HG02852 (cell line): Measurements from ENCODE around the gene GPSM1.

Experiments used
- ATAC-seq: cut with Tn5 transposase; IDR thresholded peaks from one replicate; pipeline ENCODE4 v1.9.1; 2021; ENCODE audit warnings: mild to moderate bottlenecking, moderate library complexity; ENCODE audit not compliant: unreplicated experiment

GPSM1 gene

DNA sequence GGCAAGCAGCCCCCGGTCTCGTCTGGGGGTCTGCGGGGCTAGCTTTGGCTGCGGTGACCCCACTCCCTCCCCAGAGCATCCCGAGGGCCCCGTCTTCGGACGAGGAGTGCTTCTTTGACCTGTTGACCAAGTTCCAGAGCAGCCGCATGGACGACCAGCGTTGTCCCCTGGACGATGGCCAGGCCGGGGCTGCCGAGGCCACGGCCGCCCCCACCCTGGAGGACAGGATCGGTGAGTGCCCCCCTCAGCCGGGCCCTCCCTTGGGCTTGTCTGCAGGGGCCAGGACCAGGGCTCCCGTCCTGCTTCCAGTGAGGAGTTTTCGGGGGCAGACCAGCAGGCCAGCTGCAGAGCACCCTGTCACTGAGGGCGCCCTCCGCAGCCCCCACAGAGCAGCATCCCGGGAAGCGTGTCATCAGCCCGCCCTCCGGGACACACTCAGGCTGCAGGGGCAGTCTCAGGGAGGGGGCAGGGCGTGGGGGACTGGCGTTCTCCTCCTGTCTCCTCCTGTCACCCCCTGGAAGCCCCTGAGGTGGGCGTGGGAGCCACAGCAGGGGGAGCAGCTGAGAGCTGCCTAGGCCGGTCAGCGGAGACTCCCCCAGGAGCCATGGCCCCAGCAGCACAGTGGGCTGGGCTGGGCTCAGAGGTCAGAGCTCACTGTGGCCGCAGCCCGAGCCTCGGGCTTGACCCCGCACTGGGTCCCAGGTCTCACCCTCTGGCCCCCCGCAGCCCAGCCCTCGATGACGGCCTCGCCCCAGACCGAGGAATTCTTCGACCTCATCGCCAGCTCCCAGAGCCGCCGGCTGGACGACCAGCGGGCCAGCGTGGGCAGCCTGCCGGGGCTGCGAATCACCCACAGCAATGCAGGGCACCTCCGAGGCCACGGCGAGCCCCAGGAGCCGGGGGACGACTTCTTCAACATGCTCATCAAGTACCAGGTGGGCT is 28.5 kb downstream of the GPSM1 start:
- no peak for ATAC-seq

DNA sequence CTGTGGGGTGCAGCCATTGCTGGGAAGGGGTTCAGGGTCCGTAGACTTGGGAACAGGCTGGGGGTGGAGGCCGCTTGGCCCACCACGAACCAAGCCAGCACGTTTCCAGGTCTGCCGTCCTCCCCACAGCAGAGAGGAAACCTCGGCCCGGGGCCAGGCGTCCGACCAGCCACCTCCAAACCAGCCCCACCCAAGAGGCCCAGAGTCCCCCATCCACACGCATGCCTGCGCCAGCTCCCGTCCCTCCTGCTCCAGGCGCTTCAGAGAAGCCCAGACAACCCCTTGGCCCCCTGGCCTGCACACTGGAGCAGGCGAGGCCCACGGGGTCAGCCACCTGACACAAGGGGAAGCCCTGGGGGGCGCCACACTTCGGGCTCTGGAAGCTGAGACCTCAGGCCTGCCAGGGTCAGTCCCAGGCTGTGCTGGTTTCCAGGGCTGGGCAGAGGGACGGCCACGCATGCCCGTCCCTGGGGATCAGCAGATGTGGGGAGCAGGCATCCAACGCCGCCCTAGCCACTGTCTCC is 29.9 kb downstream of the GPSM1 start:
- no peak for ATAC-seq

DNA sequence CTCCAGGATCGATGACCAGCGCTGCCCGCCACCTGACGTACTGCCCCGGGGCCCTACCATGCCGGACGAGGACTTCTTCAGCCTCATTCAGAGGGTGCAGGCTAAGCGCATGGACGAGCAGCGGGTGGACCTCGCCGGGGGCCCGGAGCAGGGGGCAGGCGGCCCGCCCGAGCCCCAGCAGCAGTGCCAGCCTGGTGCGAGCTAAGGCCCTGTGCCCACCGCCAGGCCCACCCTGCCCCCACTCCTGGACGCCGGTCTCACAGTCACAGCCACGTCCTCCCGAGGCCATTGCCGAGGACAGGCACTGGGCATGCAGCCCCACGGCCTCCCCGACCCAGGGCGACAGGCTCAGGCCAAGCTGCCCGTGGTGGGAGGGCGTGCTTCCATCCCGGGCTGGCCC is 30.7 kb downstream of the GPSM1 start:
- ATAC-seq: no peak

DNA sequence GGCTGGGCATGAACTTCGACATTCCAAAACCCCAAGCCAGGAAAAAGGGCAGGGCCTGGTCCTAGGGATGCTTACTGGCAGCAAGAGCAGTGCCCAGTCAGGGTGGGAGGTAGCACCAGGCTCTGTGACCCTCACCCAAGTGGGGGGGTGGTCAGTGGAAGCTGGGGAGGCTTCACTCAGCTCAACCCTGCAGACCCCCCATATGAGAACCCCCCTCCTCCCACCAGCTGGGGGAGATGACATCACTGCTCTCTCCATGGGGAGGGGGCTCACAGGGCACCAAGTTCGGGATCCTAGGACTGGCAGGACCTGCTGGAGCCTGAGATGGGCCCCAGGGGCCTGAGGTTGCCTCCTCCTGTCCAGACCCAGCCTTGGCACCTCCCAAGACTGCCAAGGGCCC is 31.5 kb downstream of the GPSM1 start:
- ATAC-seq: no peak

DNA sequence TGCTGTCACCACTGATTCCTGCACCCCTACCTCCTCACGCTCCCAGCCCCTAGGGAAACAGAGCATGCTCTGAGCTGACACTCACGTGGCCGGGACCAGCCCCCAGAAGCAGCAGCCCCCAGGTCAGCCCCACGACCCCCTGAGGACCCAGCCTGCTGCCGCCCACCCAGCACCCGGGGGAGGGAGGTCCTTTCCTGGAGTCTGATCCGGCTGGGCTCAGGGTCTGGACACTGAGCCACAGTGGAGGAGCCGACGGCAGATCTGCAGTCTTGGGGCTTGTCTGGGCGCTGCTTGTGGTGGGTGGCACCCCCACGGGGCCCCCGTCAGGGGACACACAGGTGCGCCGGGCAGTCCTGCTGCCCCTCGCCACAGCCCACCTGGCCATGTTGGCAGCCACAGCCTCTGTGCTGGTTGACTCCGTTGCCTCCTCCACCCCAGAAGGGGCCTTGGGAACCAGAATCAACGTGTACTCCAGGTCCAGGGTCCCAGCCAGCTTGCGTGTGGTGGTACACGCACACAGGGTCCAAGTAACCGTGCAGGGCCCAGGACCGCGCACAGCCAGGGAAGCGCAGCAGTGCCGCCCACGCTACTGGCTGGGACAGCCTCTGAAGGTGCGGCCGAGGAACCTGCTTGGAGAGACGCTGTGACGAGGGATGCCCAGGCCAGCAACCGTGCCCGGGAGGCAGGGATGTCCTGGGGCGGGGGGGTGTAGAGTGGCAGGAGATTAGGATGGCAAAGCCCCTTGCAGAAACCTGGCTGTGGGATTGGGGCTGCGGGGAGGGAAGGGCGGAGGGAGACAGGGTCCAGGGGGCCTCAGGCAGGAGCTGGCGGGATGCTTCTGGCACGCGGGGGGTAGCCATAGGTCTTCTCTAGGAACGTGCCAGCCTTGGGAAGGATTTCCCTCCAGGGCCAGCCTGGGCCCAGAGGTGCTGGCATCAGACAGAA is 32.7 kb downstream of the GPSM1 start:
- ATAC-seq: no peak

DNA sequence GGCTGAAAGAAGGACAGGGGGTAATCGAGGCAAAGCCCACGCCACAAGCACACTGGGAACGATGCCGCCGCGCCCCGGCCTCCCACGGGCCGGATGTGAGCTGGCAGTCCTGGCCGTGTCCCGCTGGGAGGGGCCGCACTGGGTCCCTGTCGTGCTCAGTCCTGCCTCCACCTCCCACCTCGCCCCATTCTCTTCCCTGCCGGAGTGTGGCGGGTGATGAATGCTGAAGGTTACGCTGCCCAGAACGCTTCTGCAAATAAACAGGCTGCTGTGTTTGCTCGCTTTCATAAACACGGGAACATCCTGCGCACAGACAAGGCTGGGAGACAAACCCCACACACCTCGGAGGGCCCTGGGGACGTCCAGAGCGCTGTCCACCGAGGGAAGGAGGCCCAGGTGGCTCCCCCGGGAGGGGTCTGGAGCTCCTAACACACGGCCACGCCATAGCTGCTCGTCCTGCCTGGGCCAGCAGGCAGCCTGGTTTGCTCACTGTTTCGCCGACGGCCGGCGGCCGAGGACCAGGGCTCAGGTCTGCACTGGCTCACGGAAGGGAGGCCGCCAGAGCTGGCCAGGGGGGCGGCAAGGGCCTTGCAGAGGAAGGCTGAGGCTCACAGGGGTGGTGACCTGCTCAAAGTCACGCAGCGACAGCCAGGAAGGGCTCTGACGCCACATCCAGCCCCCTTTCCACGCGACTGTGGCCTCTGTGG is 33.9 kb downstream of the GPSM1 start:
- ATAC-seq: no peak

DNA sequence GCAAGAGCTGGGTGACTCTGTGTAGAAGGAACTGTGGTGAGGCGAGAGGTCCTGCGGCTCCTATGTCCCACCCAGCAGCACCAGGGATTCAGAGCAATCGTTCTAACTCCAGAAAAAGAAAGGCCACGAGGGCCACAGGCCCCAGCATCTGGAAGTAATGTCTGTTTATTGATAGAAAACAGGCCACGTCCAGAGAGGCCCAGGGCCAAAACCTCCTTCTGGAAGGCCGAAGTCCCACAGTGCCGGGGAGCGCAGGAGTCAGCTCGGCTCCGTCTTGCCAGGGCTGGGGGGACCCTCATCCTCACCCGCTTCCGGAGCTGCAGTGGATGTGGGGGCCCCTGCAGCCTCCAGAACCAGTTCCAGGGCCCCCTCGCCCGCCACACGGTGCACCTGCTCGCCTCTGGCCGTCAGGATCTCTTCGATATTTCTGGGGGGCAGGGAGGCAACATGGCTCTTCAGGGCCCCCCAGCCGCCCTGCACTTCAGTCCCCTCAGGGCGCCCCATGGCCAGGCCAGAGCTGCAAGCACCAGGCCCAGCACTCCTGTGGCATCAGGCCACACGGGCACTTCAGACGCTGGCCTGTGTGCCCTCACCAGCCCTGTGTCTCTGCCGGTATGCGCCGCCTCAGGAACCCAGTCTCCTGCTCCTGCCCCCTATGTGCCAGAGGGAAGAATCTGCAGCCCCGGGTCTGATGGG is 34.6 kb downstream of the GPSM1 start:
- ATAC-seq: no peak

DNA sequence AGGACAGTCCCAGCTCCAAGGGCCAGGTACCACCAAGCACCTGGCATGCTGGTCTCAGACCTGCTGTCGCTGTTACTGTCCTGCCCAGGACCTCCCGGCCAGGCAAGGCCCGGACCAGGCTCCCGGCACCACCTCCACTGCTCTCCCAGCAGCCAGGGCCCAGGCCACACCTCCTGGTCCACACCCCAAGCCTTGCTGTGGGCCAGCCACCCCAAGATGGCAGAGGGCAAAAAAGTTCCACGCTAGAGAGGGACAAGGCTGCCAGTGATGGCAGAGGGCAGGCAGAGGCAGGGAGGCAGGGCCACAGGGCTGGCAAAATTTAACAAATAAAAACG is 35.1 kb downstream of the GPSM1 start:
- no peak for ATAC-seq

DNA sequence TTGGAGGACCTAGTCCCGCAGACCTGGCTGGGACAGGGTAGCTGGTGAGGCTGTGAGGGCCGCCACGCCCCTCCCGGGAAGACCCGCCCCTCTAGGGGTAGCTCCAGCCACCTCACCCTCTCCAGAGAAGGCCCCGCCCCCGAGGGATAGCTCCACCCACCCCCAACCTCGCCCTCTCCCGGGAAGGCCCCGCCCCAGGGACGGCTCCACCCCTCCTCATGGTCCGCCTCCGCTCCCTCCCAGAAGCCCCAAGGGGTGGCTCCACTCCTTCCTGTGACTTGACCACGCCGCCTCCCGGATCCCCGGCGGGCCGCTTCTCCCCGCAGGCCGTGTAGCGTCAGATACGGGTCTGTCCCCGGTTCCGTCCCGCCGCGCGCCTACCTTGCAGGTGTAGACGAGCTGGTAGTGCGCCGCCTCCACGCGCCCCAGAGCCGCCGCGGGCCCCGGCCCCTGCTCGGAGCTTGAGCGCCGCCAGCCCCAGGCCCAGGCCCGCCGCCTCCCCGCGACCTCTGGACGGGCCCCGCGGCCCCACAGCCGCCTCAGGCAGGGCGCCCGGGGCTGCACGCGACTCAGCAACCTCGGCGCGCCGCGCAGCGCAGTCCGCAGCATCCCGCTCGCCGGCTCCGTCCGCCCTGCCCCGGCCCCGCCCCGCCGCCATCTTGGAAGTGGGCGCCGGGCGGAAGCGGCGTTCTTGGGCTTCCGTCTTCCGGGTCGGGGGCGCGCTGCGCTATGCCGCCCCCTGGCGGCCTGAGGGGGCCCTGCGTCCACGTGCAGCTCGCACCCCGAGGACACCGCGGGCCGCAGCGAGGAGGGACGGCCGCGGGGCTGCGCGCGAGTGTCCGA is 36.0 kb downstream of the GPSM1 start, which contains the start of gene DNLZ:
Gene DNLZ, minus strand, starts transcription at position 639 of the 843 bp plus-strand sequence. Its CDS starts 30 bp downstream, at position 609.
- ATAC-seq: peak; percentile 76

DNA sequence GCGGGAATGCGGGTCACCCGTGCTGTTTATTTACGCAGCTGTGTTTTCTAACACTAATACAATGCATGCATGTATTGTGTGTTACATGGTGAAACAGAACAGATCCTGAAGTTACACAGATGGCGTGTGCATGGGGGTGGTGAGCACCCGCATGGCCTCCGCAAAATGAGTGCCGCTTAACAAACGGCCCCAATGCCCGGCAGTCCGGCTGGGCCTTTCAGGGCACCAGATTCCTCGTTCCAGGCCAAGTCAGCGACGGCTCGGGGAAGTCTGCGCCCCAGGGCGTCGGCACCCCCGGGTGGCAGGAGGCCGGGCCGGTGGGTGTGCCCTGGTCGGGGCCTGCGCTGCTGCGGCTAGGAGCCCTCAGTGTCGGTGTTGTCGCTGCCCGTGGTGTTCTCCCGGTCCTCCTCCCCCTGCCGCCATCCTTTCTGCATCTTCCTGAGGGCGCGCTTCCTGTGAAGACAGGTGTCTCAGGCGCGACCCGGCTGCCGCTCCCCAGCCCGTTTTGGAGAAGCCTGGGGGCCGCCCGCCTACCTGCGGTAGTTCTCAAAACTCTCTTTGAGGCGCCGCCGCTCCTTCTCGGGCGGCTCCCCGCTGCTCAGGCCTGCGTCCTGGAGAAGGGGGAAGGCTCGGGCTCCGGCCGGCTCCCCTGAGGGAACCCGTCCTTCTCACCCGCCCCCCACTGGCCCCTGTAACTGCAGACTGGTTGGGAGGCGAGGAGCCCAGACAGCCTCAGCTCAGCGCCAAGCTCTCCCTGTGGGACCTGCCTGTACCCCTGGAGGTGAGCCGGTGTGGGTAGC is 36.8 kb downstream of the GPSM1 start:
- ATAC-seq: no peak

DNA sequence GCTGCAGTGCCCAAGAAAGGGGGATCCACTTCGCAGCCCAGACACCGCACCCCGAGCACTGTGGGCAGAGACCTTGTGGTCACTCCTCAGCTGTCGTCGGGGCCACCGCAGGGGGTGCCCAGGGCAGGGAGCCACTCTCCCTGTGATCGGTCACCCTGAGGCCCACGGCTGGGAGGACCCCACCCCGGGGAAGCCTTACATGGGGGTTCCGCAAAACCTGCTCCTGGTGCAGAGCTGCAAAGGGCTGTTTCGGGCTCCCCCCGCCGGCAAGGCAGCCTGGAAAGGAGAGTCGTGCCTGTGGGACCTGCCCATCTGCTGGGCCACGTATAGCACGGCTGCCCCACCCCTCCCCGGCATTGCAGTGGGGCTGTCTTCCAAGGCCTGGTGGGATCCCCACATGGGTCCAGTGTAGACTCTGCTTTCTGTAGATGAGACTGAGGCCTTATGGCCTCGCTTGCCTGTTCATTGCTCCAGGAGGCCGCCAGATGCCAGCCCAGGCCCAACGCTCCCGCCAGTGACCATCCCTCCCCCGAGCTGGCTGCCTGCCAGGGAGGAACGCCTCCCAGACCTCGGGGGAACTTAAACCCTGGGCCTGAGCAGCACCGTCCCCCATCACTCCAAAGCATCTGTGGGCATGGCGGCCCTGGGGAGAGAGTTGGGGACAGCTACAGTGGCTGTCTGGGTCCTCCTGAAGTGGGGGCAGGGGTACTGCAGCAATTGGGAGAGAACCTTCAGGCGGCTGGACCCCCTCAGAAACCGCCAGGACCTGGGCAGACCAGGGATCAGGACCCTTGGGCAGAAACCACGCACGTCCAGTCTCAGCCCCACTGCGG is 37.8 kb downstream of the GPSM1 start:
- no peak for ATAC-seq

DNA sequence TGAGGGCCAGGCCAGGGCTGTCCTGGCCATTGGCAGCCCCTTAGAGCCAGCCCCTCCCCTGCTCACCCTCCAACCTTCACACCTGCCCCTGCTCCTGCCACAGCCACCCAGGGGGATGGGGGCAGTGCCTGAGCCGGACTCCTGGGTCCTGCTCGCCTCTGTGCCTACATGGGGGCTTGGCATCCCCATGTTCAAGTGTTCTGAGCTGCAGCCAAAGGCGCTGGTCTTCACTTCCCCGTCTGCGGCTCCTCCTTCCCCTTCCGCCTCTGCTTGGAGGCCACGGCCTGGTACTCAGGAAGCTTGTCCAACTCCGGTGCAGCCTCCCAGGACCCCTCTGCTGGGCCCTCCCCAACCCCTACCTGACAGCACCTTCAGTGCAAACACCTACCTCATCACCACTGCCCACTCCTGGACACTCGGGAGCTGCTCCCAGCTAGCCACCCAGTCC is 38.5 kb downstream of the GPSM1 start:
- no peak for ATAC-seq

DNA sequence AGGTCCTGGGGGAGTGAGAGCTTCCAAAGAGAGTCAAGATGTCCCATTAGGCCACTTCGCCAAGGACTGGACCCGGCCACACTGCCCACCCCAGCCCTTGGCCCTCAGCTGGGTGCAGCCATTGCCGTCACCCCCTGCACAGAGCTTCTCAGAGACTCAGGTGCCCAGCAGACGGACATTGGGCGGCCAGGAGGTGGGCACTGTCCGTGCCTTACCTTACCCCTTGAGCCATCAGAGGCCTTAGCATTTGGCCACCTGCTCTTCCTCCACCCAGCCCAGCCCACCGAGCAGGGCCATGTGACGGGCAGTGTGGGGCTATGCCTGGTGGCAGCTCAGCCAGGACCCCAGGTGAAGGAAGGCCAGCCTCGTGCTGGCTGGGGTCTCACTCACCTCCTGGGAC is 39.5 kb downstream of the GPSM1 start:
- no peak for ATAC-seq

DNA sequence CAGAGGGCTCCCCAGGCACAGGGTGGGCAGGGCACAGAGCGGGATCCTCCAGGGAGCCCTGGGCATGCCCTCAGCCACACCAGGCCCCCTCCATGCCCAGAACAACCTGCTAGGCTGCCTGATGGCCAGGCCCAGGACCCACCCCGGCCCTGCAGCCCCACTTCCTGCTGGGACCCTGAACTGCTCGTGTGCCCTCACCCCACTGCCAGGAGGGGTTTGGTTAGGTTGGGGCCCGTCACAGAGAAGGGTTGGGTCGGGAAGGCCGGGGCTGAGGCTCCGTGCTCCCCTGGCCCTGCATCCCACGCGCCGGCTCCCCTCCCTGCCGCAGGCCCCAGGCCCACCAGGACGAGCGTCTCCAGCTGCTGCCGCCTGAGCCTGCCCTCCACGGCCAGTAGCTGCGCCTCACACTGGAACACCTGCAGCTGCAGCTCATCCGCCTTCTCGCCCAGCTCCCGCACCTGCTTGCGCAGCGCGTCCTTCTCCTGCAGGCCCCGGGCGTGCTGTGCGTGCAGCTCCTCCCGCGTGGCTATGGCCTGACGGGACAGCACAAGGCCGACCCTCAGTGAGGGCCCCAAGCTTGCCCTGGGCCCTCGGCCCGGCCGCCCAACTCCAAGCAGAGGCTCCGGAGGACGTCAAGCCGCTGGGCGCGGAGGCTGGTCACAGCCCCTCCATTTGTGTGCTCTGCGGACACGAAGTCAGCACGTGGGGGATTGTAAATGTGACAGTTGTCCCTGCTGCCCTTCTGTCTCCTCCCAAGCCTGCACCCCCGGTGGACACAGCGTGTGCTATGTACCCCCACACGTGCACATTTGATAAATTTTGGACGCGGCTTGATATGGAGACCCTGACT is 40.2 kb downstream of the GPSM1 start:
- no peak for ATAC-seq

DNA sequence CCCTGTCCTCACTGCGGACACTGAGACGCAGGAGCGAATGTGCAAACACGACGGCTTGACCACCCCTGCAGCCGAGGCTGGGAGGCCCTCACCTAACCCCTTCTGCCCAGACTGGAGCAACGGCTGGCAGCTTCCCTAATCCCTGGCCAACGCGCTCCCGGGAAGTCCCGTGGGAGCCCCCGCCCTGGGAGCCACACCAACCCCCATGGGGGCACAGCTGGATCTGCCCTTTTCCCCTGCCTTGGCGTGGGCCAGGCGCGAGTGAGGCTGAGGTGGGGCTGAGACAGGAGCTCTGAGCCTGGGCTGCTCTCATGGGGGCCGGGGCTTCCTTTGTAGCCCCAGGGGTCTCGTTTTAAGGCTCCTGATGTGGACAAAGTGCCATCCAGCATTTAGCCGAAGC is 40.9 kb downstream of the GPSM1 start:
- no peak for ATAC-seq

DNA sequence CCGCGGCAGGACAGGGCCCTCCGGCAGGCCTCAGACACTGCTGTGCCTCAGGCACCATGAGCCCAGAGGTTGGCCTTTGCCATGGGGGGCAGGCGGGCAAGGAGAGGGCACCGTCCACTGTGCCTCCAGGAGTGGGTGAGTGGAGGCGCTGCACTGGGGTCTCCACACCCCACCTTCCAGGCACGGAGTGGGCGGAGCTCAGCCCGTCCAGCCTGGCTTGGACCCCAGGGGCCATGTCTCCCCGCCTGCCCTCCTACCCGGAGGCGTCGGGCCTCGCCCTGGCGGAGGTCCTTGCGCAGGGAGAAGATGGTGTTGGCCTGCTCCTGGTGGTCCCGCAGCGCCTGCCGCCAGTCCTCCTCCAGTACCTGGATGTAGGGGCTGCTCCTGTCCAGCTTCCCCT is 42.7 kb downstream of the GPSM1 start:
- ATAC-seq: no peak
